Measurements from ENCODE around the gene OXTR. TPM values are rescaled to one million over a fixed set of nuclear protein-coding genes. Genes with fewer than 3 reads are reported as not detected.

Gene OXTR
- total RNA-seq, 1 experiment from 2014 or later = 3.4 TPM

GRCh38 chr3:8778475-8778874, 9.1 kb upstream of the OXTR start:
- CTCF ChIA-PET = no interaction called here
- TF ChIP-seq CTCF (IDR thresholded peaks at IDR 0.05; ENCODE audit: unreplicated experiment) = no peak
- Mint-ChIP-seq H3K27me3 (ENCODE audit: unreplicated experiment) (peaks cover 23% of the 10 kb centered on the region), H3K36me3 (ENCODE audit: insufficient read depth, unreplicated experiment) (no peaks in the 10 kb centered on the region), H3K4me1 (ENCODE audit: low read depth, unreplicated experiment) (no peaks in the 10 kb centered on the region), H3K4me3 (ENCODE audit: low read depth, unreplicated experiment) (no peak overlapping the region), H3K27ac (ENCODE audit: unreplicated experiment) (no peak overlapping the region), H3K9me3 (ENCODE audit: low read depth, unreplicated experiment) (no peaks in the 10 kb centered on the region)
- DNase-seq = no peak
- intact Hi-C loops (cut with micrococcal nuclease; ENCODE audit: unreplicated experiment) = loop anchor here (10.0 kb wide), 1 partner anchor 156 kb away; no protein-coding TSS in a partner anchor
- no TSS peak for BruUV-seq (replicated peaks)

GRCh38 chr3:8777978-8778267, 8.5 kb upstream of the OXTR start:
- no peaks in the 10 kb centered on the region for H3K4me1 Mint-ChIP-seq (ENCODE audit: low read depth, unreplicated experiment)
- no peak overlapping the region for H3K4me3 Mint-ChIP-seq (ENCODE audit: low read depth, unreplicated experiment)
- BruUV-seq (replicated peaks) = no TSS peak
- H3K27ac Mint-ChIP-seq (ENCODE audit: unreplicated experiment) = no peak overlapping the region
- no peak for TF ChIP-seq CTCF (IDR thresholded peaks at IDR 0.05; ENCODE audit: unreplicated experiment)
- H3K36me3 Mint-ChIP-seq (ENCODE audit: insufficient read depth, unreplicated experiment) = no peaks in the 10 kb centered on the region
- H3K27me3 Mint-ChIP-seq (ENCODE audit: unreplicated experiment) = peaks cover 23% of the 10 kb centered on the region
- no peaks in the 10 kb centered on the region for H3K9me3 Mint-ChIP-seq (ENCODE audit: low read depth, unreplicated experiment)
- intact Hi-C loops (cut with micrococcal nuclease; ENCODE audit: unreplicated experiment) = loop anchor here (10.0 kb wide), 1 partner anchor 157 kb away; no protein-coding TSS in a partner anchor
- no peak for DNase-seq
- CTCF ChIA-PET = no interaction called here

GRCh38 chr3:8777201-8777977, 8.0 kb upstream of the OXTR start:
- Mint-ChIP-seq H3K4me1 (ENCODE audit: low read depth, unreplicated experiment) (no peaks in the 10 kb centered on the region), H3K9me3 (ENCODE audit: low read depth, unreplicated experiment) (no peaks in the 10 kb centered on the region), H3K27ac (ENCODE audit: unreplicated experiment) (no peak overlapping the region), H3K4me3 (ENCODE audit: low read depth, unreplicated experiment) (no peak overlapping the region), H3K36me3 (ENCODE audit: insufficient read depth, unreplicated experiment) (no peaks in the 10 kb centered on the region), H3K27me3 (ENCODE audit: unreplicated experiment) (peaks cover 23% of the 10 kb centered on the region)
- no peak for TF ChIP-seq CTCF (IDR thresholded peaks at IDR 0.05; ENCODE audit: unreplicated experiment)
- BruUV-seq (replicated peaks) = no TSS peak
- intact Hi-C loops (cut with micrococcal nuclease; ENCODE audit: unreplicated experiment) = loop anchor here (10.0 kb wide), 1 partner anchor 157 kb away; no protein-coding TSS in a partner anchor
- no peak for DNase-seq
- CTCF ChIA-PET = no interaction called here

GRCh38 chr3:8776406-8776805, 7.0 kb upstream of the OXTR start:
- no peak overlapping the region for H3K4me3 Mint-ChIP-seq (ENCODE audit: low read depth, unreplicated experiment)
- no peak for DNase-seq

More at GRCh38 chr3:8776406-8776805, 7.0 kb upstream of the OXTR start:
- H3K36me3 Mint-ChIP-seq (ENCODE audit: insufficient read depth, unreplicated experiment) = no peaks in the 10 kb centered on the region
- CTCF ChIA-PET = no interaction called here
- intact Hi-C loops (cut with micrococcal nuclease; ENCODE audit: unreplicated experiment) = loop anchor here (10.0 kb wide), 1 partner anchor 158 kb away; no protein-coding TSS in a partner anchor
- no TSS peak for BruUV-seq (replicated peaks)
- no peak for TF ChIP-seq CTCF (IDR thresholded peaks at IDR 0.05; ENCODE audit: unreplicated experiment)
- peaks cover 23% of the 10 kb centered on the region for H3K27me3 Mint-ChIP-seq (ENCODE audit: unreplicated experiment)
- no peaks in the 10 kb centered on the region for H3K4me1 Mint-ChIP-seq (ENCODE audit: low read depth, unreplicated experiment)
- H3K27ac Mint-ChIP-seq (ENCODE audit: unreplicated experiment) = no peak overlapping the region
- no peaks in the 10 kb centered on the region for H3K9me3 Mint-ChIP-seq (ENCODE audit: low read depth, unreplicated experiment)

All from Calu3 (cell line).